Cardiac muscle cell (in vitro differentiated cells and primary cell): ENCODE data around the gene DTX3. TPM values are rescaled to one million over a fixed set of nuclear protein-coding genes. Genes with fewer than 3 reads are reported as not detected.

Experiments used
- DNase-seq, 2 donors: peaks; one replicate each; pipeline versions ENCODE4 v3.0.0 to v3.0.0-alpha.2; 2010 to 2017; ENCODE audit warnings: low read depth in 1 of 2, low spot score in 1 of 2
- H3K27ac ChIP-seq: fragments of 200-600 bp; sonication (generic); 2 replicates; pipeline ENCODE4 v1.5.1; 2016
- H3K27me3 ChIP-seq: fragments of 200-600 bp; sonication (generic); 2 replicates; pipeline ENCODE4 v1.6.0; 2016; ENCODE audit warnings: control low read depth
- H3K36me3 ChIP-seq: fragments of 200-600 bp; sonication (generic); 2 replicates; pipeline ENCODE4 v1.5.1; 2016; ENCODE audit warnings: control low read depth
- H3K4me1 ChIP-seq: fragments of 200-600 bp; sonication (generic); 2 replicates; pipeline ENCODE4 v1.8.1; 2017; ENCODE audit warnings: low read depth, mild to moderate bottlenecking, mixed run types
- H3K4me3 ChIP-seq: fragments of 200-600 bp; sonication (generic); 2 replicates; pipeline ENCODE4 v1.5.1; 2016; ENCODE audit warnings: mild to moderate bottlenecking
- H3K9me3 ChIP-seq: fragments of 200-600 bp; sonication (generic); 2 replicates; pipeline ENCODE4 v1.5.1; 2017; ENCODE audit warnings: low read depth, mild to moderate bottlenecking, control low read depth
- polyA plus RNA-seq: library from polyadenylated mRNA; unstranded; fragments of >200 nt; fragmentation: Nextera tagmentation; extraction: Ambion mirVana; gene quantifications from 2 replicates; pipeline ENCODE4 v1.2.1, GENCODE V29; 2016
- total RNA-seq: library from RNA; depleted of rRNA; stranded (reverse); fragments of >200 nt; gene quantifications from 2 replicates; pipeline ENCODE4 v1.2.3, GENCODE V29; 2016
- TF ChIP-seq, protein P1 (sequence below): IDR thresholded peaks from 2 replicates; pipeline ENCODE4 v1.5.1; 2012; ENCODE audit warnings: low read depth, mild to moderate bottlenecking, low read length

DTX3 gene
- total and polyA plus RNA-seq, 2 experiments from 2014 or later, result 44.5 to 59.0 TPM

DNA sequence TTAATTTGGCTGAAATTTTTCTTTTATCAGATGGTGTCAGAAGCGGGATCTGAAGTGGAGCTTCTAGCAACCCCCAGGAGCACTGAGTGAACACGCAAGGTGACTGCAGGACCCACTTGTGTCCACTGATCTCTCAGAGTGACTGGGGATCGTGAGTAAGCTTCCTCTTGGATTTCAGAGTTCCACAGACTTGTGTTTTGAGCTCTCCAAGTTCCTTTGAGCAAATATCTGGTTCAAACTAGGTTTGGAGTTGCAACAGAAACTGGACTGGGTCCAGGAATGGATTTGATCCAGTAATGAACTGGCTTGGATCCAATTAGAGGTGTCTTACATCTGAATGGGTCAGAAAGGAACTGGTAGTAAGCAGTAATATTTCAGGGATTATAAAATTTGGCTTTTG, 53.1 kb downstream of the DTX3 start:
- DNase-seq, result peak in 1 of 2 donors; percentile 73
- Histone ChIP-seq H3K4me3 (no peak overlapping the region), H3K27ac (no peak overlapping the region), H3K27me3 (no peaks in the 10 kb centered on the region), H3K36me3 (no peaks in the 10 kb centered on the region), H3K4me1 (no peaks in the 10 kb centered on the region), H3K9me3 (no peaks in the 10 kb centered on the region)
- TF ChIP-seq, protein P1, sequence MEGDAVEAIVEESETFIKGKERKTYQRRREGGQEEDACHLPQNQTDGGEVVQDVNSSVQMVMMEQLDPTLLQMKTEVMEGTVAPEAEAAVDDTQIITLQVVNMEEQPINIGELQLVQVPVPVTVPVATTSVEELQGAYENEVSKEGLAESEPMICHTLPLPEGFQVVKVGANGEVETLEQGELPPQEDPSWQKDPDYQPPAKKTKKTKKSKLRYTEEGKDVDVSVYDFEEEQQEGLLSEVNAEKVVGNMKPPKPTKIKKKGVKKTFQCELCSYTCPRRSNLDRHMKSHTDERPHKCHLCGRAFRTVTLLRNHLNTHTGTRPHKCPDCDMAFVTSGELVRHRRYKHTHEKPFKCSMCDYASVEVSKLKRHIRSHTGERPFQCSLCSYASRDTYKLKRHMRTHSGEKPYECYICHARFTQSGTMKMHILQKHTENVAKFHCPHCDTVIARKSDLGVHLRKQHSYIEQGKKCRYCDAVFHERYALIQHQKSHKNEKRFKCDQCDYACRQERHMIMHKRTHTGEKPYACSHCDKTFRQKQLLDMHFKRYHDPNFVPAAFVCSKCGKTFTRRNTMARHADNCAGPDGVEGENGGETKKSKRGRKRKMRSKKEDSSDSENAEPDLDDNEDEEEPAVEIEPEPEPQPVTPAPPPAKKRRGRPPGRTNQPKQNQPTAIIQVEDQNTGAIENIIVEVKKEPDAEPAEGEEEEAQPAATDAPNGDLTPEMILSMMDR, result no peak

DNA sequence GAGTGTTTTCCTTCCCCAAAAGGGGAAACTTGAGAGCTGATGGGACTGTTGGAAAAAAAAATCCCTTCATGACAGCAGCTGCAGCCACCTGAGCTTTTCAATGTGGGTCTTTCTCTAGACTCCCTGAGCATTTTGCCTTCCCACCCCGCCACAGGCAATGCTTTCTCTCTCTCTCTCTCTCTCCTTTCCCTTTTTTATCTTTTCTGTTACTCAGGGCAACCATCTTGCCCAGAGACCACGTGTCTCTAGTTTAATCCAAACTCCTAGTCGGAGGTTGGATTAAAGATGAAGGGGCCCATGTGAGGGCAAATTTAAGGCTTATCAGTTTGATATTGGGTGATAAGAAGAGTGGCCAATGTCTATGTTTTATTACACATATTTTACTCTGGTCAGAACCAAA, 54.3 kb downstream of the DTX3 start:
- Histone ChIP-seq H3K27me3 (no peaks in the 10 kb centered on the region), H3K4me3 (no peak overlapping the region), H3K4me1 (no peaks in the 10 kb centered on the region), H3K9me3 (no peaks in the 10 kb centered on the region), H3K36me3 (no peaks in the 10 kb centered on the region), H3K27ac (no peak overlapping the region)
- TF ChIP-seq, protein P1, result no peak
- DNase-seq, result no peak

Other genes starting within 250 kb of the DTX3 start
- 27.4 and 59.9 TPM in 2 replicates for gene R3HDM2, start 173.8 kb upstream of the DTX3 start, total RNA-seq
- 23.3 and 41.8 TPM in 2 replicates for gene R3HDM2, start 173.8 kb upstream of the DTX3 start, polyA plus RNA-seq
- 0.21 TPM in 1 of 2 replicates, not detected in the other for gene INHBC, start 170.0 kb upstream of the DTX3 start, total RNA-seq
- gene INHBC, start 170.0 kb upstream of the DTX3 start, polyA plus RNA-seq, result 0.11 TPM in 1 of 2 replicates, not detected in the other
- 0.25 and 0.74 TPM in 2 replicates for gene INHBE, start 149.5 kb upstream of the DTX3 start, total RNA-seq
- 0.23 TPM in 1 of 2 replicates, not detected in the other for gene INHBE, start 149.5 kb upstream of the DTX3 start, polyA plus RNA-seq
- gene GLI1, start 145.0 kb upstream of the DTX3 start, total RNA-seq, result 0.67 and 7.3 TPM in 2 replicates
- gene GLI1, start 145.0 kb upstream of the DTX3 start, polyA plus RNA-seq, result 0.79 TPM in 1 of 2 replicates, not detected in the other
- 0.07 and 2.3 TPM in 2 replicates for gene ARHGAP9, start 125.0 kb upstream of the DTX3 start, total RNA-seq
- 0.61 TPM in 1 of 2 replicates, not detected in the other for gene ARHGAP9, start 125.0 kb upstream of the DTX3 start, polyA plus RNA-seq
- 76.7 and 333 TPM in 2 replicates for gene MARS1, start 116.8 kb upstream of the DTX3 start, total RNA-seq
- 153 and 190 TPM in 2 replicates for gene MARS1, start 116.8 kb upstream of the DTX3 start, polyA plus RNA-seq
- gene DDIT3, start 84.3 kb upstream of the DTX3 start, total RNA-seq, result 30.2 and 44.2 TPM in 2 replicates
- 33.8 and 51.3 TPM in 2 replicates for gene DDIT3, start 84.3 kb upstream of the DTX3 start, polyA plus RNA-seq
- 13.8 and 14.1 TPM in 2 replicates for gene MBD6, start 82.0 kb upstream of the DTX3 start, total RNA-seq
- gene MBD6, start 82.0 kb upstream of the DTX3 start, polyA plus RNA-seq, result 22.8 and 36.9 TPM in 2 replicates
- 210 and 230 TPM in 2 replicates for gene DCTN2, start 57.6 kb upstream of the DTX3 start, total RNA-seq
- 156 and 157 TPM in 2 replicates for gene DCTN2, start 57.6 kb upstream of the DTX3 start, polyA plus RNA-seq
- gene KIF5A, start 54.8 kb upstream of the DTX3 start, total RNA-seq, result 0.36 and 0.49 TPM in 2 replicates
- 0.05 and 0.11 TPM in 2 replicates for gene KIF5A, start 54.8 kb upstream of the DTX3 start, polyA plus RNA-seq
- 15.1 and 23.5 TPM in 2 replicates for gene PIP4K2C, start 13.6 kb upstream of the DTX3 start, total RNA-seq
- 20.4 and 25.5 TPM in 2 replicates for gene PIP4K2C, start 13.6 kb upstream of the DTX3 start, polyA plus RNA-seq
- 22.3 and 38.6 TPM in 2 replicates for gene ARHGEF25, start 6.6 kb downstream of the DTX3 start, total RNA-seq
- gene ARHGEF25, start 6.6 kb downstream of the DTX3 start, polyA plus RNA-seq, result 2.0 and 3.5 TPM in 2 replicates
- 0.32 TPM in 1 of 2 replicates, not detected in the other for gene B4GALNT1, start 28.4 kb downstream of the DTX3 start, total RNA-seq
- 0.29 TPM in 1 of 2 replicates, not detected in the other for gene B4GALNT1, start 28.4 kb downstream of the DTX3 start, polyA plus RNA-seq
- gene OS9, start 89.3 kb downstream of the DTX3 start, total RNA-seq, result 182 and 202 TPM in 2 replicates
- gene OS9, start 89.3 kb downstream of the DTX3 start, polyA plus RNA-seq, result 122 and 134 TPM in 2 replicates
- gene AGAP2, start 133.9 kb downstream of the DTX3 start, total RNA-seq, result 0.33 and 0.49 TPM in 2 replicates
- 0.05 and 0.10 TPM in 2 replicates for gene AGAP2, start 133.9 kb downstream of the DTX3 start, polyA plus RNA-seq
- gene TSPAN31, start 140.2 kb downstream of the DTX3 start, total RNA-seq, result 41.7 and 65.9 TPM in 2 replicates
- 66.3 and 73.4 TPM in 2 replicates for gene TSPAN31, start 140.2 kb downstream of the DTX3 start, polyA plus RNA-seq
- gene CDK4, start 147.5 kb downstream of the DTX3 start, total RNA-seq, result 75.8 and 137 TPM in 2 replicates
- 160 and 172 TPM in 2 replicates for gene CDK4, start 147.5 kb downstream of the DTX3 start, polyA plus RNA-seq
- gene MARCHF9, start 150.3 kb downstream of the DTX3 start, total RNA-seq, result 21.9 and 23.3 TPM in 2 replicates
- 9.0 and 11.7 TPM in 2 replicates for gene MARCHF9, start 150.3 kb downstream of the DTX3 start, polyA plus RNA-seq
- 0.07 and 1.3 TPM in 2 replicates for gene CYP27B1, start 162.3 kb downstream of the DTX3 start, total RNA-seq
- 0.33 TPM in 1 of 2 replicates, not detected in the other for gene CYP27B1, start 162.3 kb downstream of the DTX3 start, polyA plus RNA-seq
- gene METTL1, start 167.3 kb downstream of the DTX3 start, total RNA-seq, result 8.1 and 11.9 TPM in 2 replicates
- 20.0 and 21.6 TPM in 2 replicates for gene METTL1, start 167.3 kb downstream of the DTX3 start, polyA plus RNA-seq
- 2.2 and 4.8 TPM in 2 replicates for gene EEF1AKMT3, start 167.8 kb downstream of the DTX3 start, total RNA-seq
- gene EEF1AKMT3, start 167.8 kb downstream of the DTX3 start, polyA plus RNA-seq, result 3.7 and 3.9 TPM in 2 replicates
- 22.6 and 34.4 TPM in 2 replicates for gene TSFM, start 178.0 kb downstream of the DTX3 start, total RNA-seq
- 59.6 and 66.7 TPM in 2 replicates for gene TSFM, start 178.0 kb downstream of the DTX3 start, polyA plus RNA-seq
- gene AVIL, start 213.9 kb downstream of the DTX3 start, total RNA-seq, result 1.6 TPM in 2 replicates
- 1.7 and 2.9 TPM in 2 replicates for gene AVIL, start 213.9 kb downstream of the DTX3 start, polyA plus RNA-seq
- 103 and 105 TPM in 2 replicates for gene CTDSP2, start 241.9 kb downstream of the DTX3 start, total RNA-seq
- 82.9 and 108 TPM in 2 replicates for gene CTDSP2, start 241.9 kb downstream of the DTX3 start, polyA plus RNA-seq